HepG2 (cell line): ENCODE results near the gene PREX1. TPM values are rescaled to one million over a fixed set of nuclear protein-coding genes. Genes with fewer than 3 reads are reported as not detected.
A peak's percentile ranks its signal among the peaks of the same experiment; 100 is the strongest.

Source experiments
- ATRX ChIP-seq: sonication (generic); formaldehyde crosslinking; IDR thresholded peaks from 2 replicates; pipeline ENCODE4 v1.4.0; 2020; ENCODE audit warnings: missing genetic modification reagents, borderline replicate concordance
- HNF1A ChIP-seq, 2 experiments: sonication (generic) in 1 of 2; formaldehyde crosslinking in 1 of 2; IDR thresholded peaks; 2 replicates each; pipeline versions ENCODE4 v1.4.0 to v1.6.1; 2016 to 2020; ENCODE audit warnings: borderline replicate concordance in 1 of 2, low read depth in 1 of 2, mild to moderate bottlenecking in 1 of 2, missing genetic modification reagents in 1 of 2
- IRX3 ChIP-seq: sonication (generic); formaldehyde crosslinking; IDR thresholded peaks from 2 replicates; pipeline ENCODE4 v1.8.1; 2023; ENCODE audit warnings: mild to moderate bottlenecking, low read depth, missing genetic modification reagents, borderline replicate concordance
- KDM2A ChIP-seq: sonication (generic); formaldehyde crosslinking; IDR thresholded peaks from 2 replicates; pipeline ENCODE4 v1.4.0; 2020; ENCODE audit warnings: low read depth, missing genetic modification reagents, borderline replicate concordance
- KLF13 ChIP-seq: sonication (generic); formaldehyde crosslinking; IDR thresholded peaks from 2 replicates; pipeline ENCODE4 v1.4.0; 2020; ENCODE audit warnings: mild to moderate bottlenecking, missing genetic modification reagents
- MTA3 ChIP-seq: sonication (generic); formaldehyde crosslinking; IDR thresholded peaks from 2 replicates; pipeline ENCODE4 v1.4.0; 2020; ENCODE audit warnings: missing genetic modification reagents
- MYNN ChIP-seq: sonication (generic); formaldehyde crosslinking; IDR thresholded peaks from 2 replicates; pipeline ENCODE4 v1.4.0; 2020; ENCODE audit warnings: mild to moderate bottlenecking, low read depth, missing genetic modification reagents
- NFKBIZ ChIP-seq: IDR thresholded peaks from 2 replicates; pipeline ENCODE4 v1.6.1; 2018; ENCODE audit warnings: missing genetic modification reagents, missing compliant biosample characterization
- RBM22 ChIP-seq: fragments of 200-400 bp; formaldehyde crosslinking; optimal IDR thresholded peaks from 2 replicates; pipeline ENCODE3; 2017; ENCODE audit warnings: mild to moderate bottlenecking, low read length, moderate library complexity
- RCOR2 ChIP-seq: IDR thresholded peaks from 2 replicates; pipeline ENCODE4 v1.6.1; 2016; ENCODE audit warnings: missing biosample characterization, missing genetic modification reagents
- REPIN1 ChIP-seq: sonication (generic); formaldehyde crosslinking; IDR thresholded peaks from 2 replicates; pipeline ENCODE4 v1.8.0; 2022; ENCODE audit warnings: missing genetic modification reagents, low read depth, mild to moderate bottlenecking, borderline replicate concordance
- SMYD3 ChIP-seq: sonication (generic); formaldehyde crosslinking; IDR thresholded peaks from 2 replicates; pipeline ENCODE4 v1.8.1; 2023; ENCODE audit warnings: mild to moderate bottlenecking, missing genetic modification reagents
- SP140L ChIP-seq: sonication (generic); formaldehyde crosslinking; IDR thresholded peaks from 2 replicates; pipeline ENCODE4 v1.4.0; 2020; ENCODE audit warnings: missing genetic modification reagents, borderline replicate concordance
- USF2 ChIP-seq, 2 experiments: sonication (generic) in 1 of 2; formaldehyde crosslinking in 1 of 2; IDR thresholded peaks; 2 replicates each; pipeline versions ENCODE4 v1.5.1 to v1.6.1; 2011 to 2020; ENCODE audit warnings: borderline replicate concordance in 1 of 2, low read depth in 1 of 2, low read length in 1 of 2, mild to moderate bottlenecking in 1 of 2, missing genetic modification reagents in 1 of 2, moderate library complexity in 1 of 2
- ZBTB20 ChIP-seq: sonication (generic); formaldehyde crosslinking; IDR thresholded peaks from 2 replicates; pipeline ENCODE4 v1.8.1; 2023; ENCODE audit warnings: missing genetic modification reagents, low read depth, mild to moderate bottlenecking, borderline replicate concordance
- ZMYM3 ChIP-seq: sonication (generic); formaldehyde crosslinking; IDR thresholded peaks from 2 replicates; pipeline ENCODE4 v1.5.1; 2020; ENCODE audit warnings: mild to moderate bottlenecking, missing genetic modification reagents
- ZNF280D ChIP-seq: sonication (generic); formaldehyde crosslinking; IDR thresholded peaks from 2 replicates; pipeline ENCODE4 v1.5.1; 2020; ENCODE audit warnings: mild to moderate bottlenecking, missing genetic modification reagents
- ZNF343 ChIP-seq: sonication (generic); formaldehyde crosslinking; IDR thresholded peaks from 2 replicates; pipeline ENCODE4 v1.4.0; 2020; ENCODE audit warnings: mild to moderate bottlenecking, missing genetic modification reagents
- ZNF431 ChIP-seq: sonication (generic); formaldehyde crosslinking; IDR thresholded peaks from 2 replicates; pipeline ENCODE4 v1.9.0; 2022; ENCODE audit warnings: missing genetic modification reagents, low read depth, mild to moderate bottlenecking, borderline replicate concordance
- polyA plus RNA-seq, 8 experiments: library from polyadenylated mRNA; depleted of rRNA in 3 of 8; stranded (reverse) in 7 of 8; unstranded in 1 of 8; fragments of >200 nt; fragmentation: Illumina TruSeq in 4 of 8; extraction: Trizol in 4 of 8; gene quantifications; 2 replicates each; pipeline versions ENCODE4 v1.2.1 to v1.2.3, GENCODE V29; 2011 to 2016; ENCODE audit warnings: low read depth in 4 of 8, missing spikeins in 1 of 8, mixed read lengths in 1 of 8; ENCODE audit not compliant: insufficient read depth in 1 of 8
- total RNA-seq, 5 experiments: library from RNA; depleted of rRNA; stranded (reverse); fragments of >200 nt; fragmentation: Illumina TruSeq; extraction: Trizol; gene quantifications; 2 replicates each; pipeline ENCODE4 v1.2.3, GENCODE V29; 2016; ENCODE audit warnings: low read depth in 1 of 5

PREX1 gene
- total and polyA plus RNA-seq, 2 of the 13 experiments (the other 11 are each of a cell fraction or from before 2014, with no cell fraction given): 0.02 to 0.04 TPM

- TF ChIP-seq HNF1A (IDR thresholded peaks at IDR 0.05; ENCODE audit: low read depth) (no peak), HNF1A (CRISPR knock-in tag; IDR thresholded peaks at IDR 0.05; ENCODE audit: borderline replicate concordance) (no peak), MYNN (no peak), RCOR2 (CRISPR knock-in tag) (no peak), ZNF431 (no peak), ZBTB20 (CRISPR knock-in tag) (peak; percentile 9; the same call in 1 of the 2 replicates), ATRX (no peak), RBM22 (no peak), MTA3 (no peak), IRX3 (CRISPR knock-in tag) (no peak), REPIN1 (CRISPR knock-in tag) (no peak), ZMYM3 (peak; percentile 76; the same call in 1 of the 2 replicates), KLF13 (CRISPR knock-in tag) (no peak), ZNF280D (0 out of 2 replicates have a peak, but pooled peaks have one; percentile 32), KDM2A (CRISPR knock-in tag) (no peak), NFKBIZ (CRISPR knock-in tag) (0 out of 2 replicates have a peak, but pooled peaks have one; percentile 16), ZNF343 (CRISPR knock-in tag) (0 out of 2 replicates have a peak, but pooled peaks have one; percentile 1), USF2 (IDR thresholded peaks at IDR 0.05; ENCODE audit: low read depth, low read length) (peak; percentile 24; the same call in 1 of the 2 replicates), USF2 (CRISPR knock-in tag; IDR thresholded peaks at IDR 0.05; ENCODE audit: borderline replicate concordance) (no peak), SP140L (CRISPR knock-in tag) (no peak), SMYD3 (no peak)
Measured at GRCh38 chr20:48737434-48738093, 90.2 kb downstream of the PREX1 start (continued).
